ENCODE measurements around the gene KIAA1549. TPM values are rescaled to one million over a fixed set of nuclear protein-coding genes. Genes with fewer than 3 reads are reported as not detected.
A peak's percentile ranks its signal among the peaks of the same experiment; 100 is the strongest.

KIAA1549 gene
- total RNA-seq, 1 donor from 2014 or later: 24.4 TPM

DNA sequence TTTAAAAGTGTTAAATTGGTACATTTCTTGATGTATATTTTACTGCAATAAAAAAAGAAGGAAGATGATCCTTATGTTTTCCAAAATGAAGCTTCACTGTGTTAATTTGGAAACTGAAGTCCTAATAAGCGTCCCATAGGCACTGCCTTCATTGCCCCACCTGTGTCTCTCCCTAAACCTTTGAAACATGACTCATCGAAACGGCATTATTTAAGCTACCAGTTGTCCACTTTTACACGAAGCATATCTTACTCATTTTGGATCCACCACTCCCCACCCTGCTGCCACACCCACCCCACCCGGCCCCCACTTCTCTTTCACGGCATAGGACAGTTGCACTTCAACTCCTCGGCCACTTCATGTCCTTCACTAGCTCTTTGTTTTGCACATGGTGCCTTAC lies 85.5 kb downstream of the KIAA1549 start:
- no peak for DNase-seq (ENCODE audit: extremely low spot score, unreplicated experiment)
- Mint-ChIP-seq H3K4me1 (ENCODE audit: unreplicated experiment) (peaks cover 23% of the 10 kb centered on the region), H3K9me3 (no peaks in the 10 kb centered on the region), H3K36me3 (peaks cover 56% of the 10 kb centered on the region), H3K27me3 (no peaks in the 10 kb centered on the region), H3K27ac (no peak overlapping the region), H3K4me3 (no peak overlapping the region)
- TF ChIP-seq, protein P1, sequence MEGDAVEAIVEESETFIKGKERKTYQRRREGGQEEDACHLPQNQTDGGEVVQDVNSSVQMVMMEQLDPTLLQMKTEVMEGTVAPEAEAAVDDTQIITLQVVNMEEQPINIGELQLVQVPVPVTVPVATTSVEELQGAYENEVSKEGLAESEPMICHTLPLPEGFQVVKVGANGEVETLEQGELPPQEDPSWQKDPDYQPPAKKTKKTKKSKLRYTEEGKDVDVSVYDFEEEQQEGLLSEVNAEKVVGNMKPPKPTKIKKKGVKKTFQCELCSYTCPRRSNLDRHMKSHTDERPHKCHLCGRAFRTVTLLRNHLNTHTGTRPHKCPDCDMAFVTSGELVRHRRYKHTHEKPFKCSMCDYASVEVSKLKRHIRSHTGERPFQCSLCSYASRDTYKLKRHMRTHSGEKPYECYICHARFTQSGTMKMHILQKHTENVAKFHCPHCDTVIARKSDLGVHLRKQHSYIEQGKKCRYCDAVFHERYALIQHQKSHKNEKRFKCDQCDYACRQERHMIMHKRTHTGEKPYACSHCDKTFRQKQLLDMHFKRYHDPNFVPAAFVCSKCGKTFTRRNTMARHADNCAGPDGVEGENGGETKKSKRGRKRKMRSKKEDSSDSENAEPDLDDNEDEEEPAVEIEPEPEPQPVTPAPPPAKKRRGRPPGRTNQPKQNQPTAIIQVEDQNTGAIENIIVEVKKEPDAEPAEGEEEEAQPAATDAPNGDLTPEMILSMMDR (conservative IDR thresholded peaks at IDR 0.05): no peak

DNA sequence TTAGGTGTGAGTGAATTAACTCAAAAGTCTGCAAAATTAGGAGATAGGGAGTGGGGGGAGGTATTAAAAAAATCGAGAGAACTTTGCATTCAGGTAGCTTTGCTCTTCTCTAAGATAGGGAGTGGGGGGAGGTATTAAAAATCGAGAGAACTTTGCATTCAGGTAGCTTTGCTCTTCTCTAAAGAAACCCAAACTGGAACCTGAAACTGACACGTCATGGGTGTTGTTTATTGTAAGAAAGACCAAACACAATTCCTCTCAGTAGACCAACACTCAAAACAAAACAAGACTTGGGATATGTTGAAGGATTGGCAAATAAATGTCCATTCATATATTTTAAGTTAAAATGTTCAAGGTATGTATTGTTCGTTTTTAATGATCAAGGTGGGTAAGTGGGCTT lies 87.9 kb downstream of the KIAA1549 start:
- no peak overlapping the region for H3K4me3 Mint-ChIP-seq
- no peak for DNase-seq (ENCODE audit: extremely low spot score, unreplicated experiment)
- H3K27ac Mint-ChIP-seq: peak overlapping the region; percentile 72
- no peaks in the 10 kb centered on the region for H3K9me3 Mint-ChIP-seq
- peaks cover 45% of the 10 kb centered on the region for H3K36me3 Mint-ChIP-seq
- TF ChIP-seq, protein P1 (conservative IDR thresholded peaks at IDR 0.05): no peak
- no peaks in the 10 kb centered on the region for H3K27me3 Mint-ChIP-seq
- H3K4me1 Mint-ChIP-seq (ENCODE audit: unreplicated experiment): peaks cover 38% of the 10 kb centered on the region

DNA sequence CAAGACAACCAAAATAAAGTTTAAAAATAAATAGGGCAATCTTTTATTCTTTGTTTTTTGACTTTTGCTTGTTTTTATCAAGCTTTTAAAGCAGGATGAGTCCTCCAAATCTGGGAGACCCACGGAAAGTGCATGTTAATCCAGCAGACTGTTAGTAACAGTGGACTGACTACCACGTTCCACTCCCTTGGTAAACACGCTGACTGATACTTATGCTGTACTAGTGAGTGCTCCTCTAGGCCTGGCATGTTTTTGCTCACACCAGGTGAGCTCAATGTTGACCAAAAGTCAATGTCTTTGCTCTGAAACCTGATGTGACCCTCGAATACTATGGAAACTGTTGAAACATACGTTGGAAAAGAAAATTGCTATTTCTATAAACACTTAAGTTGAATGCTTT lies 88.4 kb downstream of the KIAA1549 start:
- Mint-ChIP-seq H3K4me1 (ENCODE audit: unreplicated experiment) (peaks cover 43% of the 10 kb centered on the region), H3K27me3 (no peaks in the 10 kb centered on the region), H3K27ac (peak overlapping the region; percentile 72), H3K4me3 (no peak overlapping the region), H3K9me3 (no peaks in the 10 kb centered on the region), H3K36me3 (peaks cover 43% of the 10 kb centered on the region)
- no peak for DNase-seq (ENCODE audit: extremely low spot score, unreplicated experiment)
- TF ChIP-seq, protein P1 (conservative IDR thresholded peaks at IDR 0.05): no peak

DNA sequence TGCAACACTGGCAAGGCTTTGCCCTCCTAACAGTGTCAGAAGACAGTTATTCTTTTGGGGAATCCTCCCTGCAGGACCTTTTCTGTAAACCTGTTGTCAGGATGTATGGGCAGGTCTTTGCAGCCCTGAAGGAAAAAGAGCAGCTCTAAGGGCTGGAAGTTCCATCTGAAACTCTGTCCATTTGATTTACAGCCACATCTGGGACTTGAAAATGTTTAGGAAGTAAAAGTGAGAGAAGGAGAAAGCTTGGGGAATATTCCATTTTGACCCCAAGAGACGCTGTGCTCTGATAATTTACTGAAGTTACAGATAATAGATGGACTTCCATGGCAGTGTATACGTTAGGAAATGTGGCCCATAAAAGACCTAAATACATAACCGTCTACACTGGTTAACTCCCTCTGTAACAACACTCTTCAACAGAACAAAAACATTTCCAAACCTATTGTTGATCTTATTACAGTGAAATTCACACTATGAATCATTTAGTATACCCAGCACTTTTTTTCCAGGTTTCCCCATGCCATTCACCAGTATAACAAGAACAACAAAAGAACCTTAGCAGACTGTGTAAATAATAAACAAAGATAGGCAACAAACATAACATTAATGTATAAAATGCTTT lies 89.1 kb downstream of the KIAA1549 start:
- H3K27ac Mint-ChIP-seq: peak overlapping the region; percentile 20
- peaks cover 49% of the 10 kb centered on the region for H3K4me1 Mint-ChIP-seq (ENCODE audit: unreplicated experiment)
- peaks cover 40% of the 10 kb centered on the region for H3K36me3 Mint-ChIP-seq
- peak overlapping the region; percentile 62 for H3K4me3 Mint-ChIP-seq
- no peaks in the 10 kb centered on the region for H3K9me3 Mint-ChIP-seq
- no peak for DNase-seq (ENCODE audit: extremely low spot score, unreplicated experiment)
- TF ChIP-seq, protein P1 (conservative IDR thresholded peaks at IDR 0.05): no peak
- H3K27me3 Mint-ChIP-seq: no peaks in the 10 kb centered on the region

DNA sequence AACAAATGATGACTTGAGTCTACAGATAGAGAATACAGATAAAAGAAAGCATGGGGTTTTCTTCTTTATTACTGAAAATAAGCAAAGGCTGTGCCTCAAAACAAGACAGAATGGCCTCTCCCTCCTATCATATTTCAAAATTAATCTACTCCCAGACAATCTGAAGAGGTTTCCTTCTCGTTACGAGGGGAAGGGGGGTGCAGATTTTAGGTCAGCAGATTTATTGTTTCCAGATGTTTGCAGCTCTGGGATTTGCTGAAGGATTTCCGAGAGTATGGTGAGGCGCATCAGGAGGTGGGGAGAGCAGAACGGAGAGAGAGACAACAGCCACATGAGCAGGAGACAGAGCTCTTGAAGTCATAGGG lies 89.8 kb downstream of the KIAA1549 start:
- Mint-ChIP-seq H3K4me3 (peak overlapping the region; percentile 62), H3K27me3 (no peaks in the 10 kb centered on the region), H3K36me3 (peaks cover 37% of the 10 kb centered on the region), H3K9me3 (no peaks in the 10 kb centered on the region), H3K27ac (peak overlapping the region; percentile 20), H3K4me1 (ENCODE audit: unreplicated experiment) (peaks cover 49% of the 10 kb centered on the region)
- DNase-seq (ENCODE audit: extremely low spot score, unreplicated experiment): no peak
- TF ChIP-seq, protein P1 (conservative IDR thresholded peaks at IDR 0.05): no peak

Data from type B pancreatic cell (in vitro differentiated cells).